GM10266 (cell line): Measurements from ENCODE around the gene XPNPEP2.

Experiments used
- DNase-seq: peaks from one replicate; pipeline ENCODE4 v3.0.0; 2012; ENCODE audit errors: extremely low spot score
- TF ChIP-seq, protein P1 (sequence below): IDR thresholded peaks from 2 replicates; pipeline ENCODE4 v1.5.1; 2012; ENCODE audit warnings: mild to moderate bottlenecking, low read depth; ENCODE audit not compliant: control insufficient read depth, insufficient read depth; ENCODE audit errors: missing control alignments

XPNPEP2 gene

DNA sequence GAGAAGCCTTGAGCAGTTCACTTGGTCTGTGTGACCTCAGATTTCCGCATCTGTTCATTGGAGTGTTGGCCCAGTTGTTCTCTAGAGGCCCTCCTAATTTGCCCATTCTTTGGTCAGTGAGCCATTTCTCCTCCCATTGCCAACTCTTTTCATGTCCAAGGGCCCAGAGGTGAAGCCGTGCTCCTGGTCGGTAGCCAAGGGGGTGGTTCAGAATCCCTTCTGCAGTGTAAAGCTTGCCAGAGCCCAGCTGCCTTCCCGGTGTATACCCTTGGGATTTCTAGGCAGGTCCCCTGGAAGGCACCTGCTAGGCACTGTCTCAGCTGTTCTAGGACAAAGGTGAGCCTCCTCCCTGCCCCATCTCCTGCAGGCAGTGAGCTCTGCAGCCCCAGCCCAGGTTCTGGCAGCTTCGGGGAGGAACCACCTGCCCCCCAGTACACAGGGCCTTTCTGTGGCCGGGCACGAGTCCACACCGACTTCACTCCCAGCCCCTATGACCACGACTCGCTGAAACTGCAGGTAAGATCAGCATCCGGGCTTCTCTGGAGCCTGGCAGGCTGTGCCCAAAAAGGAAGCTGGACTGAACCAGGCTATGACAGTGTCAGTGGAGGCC is 53.3 kb downstream of the XPNPEP2 start:
- TF ChIP-seq, protein P1, sequence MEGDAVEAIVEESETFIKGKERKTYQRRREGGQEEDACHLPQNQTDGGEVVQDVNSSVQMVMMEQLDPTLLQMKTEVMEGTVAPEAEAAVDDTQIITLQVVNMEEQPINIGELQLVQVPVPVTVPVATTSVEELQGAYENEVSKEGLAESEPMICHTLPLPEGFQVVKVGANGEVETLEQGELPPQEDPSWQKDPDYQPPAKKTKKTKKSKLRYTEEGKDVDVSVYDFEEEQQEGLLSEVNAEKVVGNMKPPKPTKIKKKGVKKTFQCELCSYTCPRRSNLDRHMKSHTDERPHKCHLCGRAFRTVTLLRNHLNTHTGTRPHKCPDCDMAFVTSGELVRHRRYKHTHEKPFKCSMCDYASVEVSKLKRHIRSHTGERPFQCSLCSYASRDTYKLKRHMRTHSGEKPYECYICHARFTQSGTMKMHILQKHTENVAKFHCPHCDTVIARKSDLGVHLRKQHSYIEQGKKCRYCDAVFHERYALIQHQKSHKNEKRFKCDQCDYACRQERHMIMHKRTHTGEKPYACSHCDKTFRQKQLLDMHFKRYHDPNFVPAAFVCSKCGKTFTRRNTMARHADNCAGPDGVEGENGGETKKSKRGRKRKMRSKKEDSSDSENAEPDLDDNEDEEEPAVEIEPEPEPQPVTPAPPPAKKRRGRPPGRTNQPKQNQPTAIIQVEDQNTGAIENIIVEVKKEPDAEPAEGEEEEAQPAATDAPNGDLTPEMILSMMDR = no peak

DNA sequence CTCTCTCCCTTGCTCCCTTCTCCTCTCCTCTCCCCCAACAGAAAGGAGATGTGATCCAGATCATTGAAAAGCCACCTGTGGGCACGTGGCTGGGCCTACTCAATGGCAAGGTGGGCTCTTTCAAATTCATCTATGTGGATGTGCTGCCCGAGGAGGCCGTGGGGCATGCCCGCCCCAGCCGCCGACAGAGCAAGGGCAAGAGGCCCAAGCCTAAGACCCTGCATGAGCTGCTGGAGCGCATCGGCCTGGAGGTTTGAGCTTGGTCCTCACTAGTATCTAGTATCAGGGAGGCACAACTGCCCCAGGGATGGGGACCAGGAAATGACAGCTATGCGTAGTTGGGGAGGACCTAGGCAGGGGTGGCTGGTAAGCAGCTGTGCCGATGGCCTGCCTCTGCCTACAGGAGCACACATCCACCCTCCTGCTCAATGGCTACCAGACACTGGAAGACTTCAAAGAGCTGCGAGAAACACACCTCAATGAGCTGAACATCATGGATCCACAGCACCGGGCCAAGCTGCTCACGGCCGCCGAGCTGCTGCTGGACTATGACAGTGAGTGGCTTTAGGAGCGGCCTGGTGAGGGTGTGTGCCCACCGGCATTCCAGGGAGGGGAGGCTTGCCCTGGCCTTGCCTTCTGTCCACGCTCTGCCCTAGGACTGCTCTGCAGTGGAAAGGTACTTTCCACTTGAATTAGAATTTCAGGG is 54.0 kb downstream of the XPNPEP2 start:
- TF ChIP-seq, protein P1 = no peak
- no peak for DNase-seq

More for the DNA sequence above, 53.3 kb downstream of the XPNPEP2 start:
- no peak for DNase-seq

DNA sequence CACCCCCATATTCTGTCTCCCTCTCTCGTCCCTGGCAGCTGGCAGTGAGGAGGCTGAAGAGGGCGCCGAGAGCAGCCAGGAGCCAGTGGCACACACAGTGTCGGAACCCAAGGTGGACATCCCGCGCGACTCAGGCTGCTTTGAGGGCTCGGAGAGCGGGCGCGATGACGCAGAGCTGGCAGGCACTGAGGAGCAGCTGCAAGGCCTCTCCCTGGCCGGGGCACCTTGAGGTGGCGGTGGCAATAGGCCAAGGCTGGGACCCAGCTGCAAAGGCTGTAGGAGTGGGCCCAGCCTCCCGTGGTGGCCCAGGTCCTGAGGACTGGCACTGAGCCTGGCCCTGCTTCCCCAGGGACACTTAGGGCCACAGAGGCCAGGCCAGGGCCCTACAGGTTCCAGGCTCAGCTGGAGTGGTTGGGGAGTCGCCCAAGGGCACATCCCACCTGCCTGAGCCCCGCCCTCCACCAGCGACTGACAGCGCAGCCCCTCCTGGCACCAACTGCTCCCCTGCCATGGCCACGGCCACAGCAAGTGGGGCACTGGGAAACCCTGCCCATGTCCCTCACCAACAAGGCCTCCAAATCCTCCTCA is 54.9 kb downstream of the XPNPEP2 start:
- no peak for DNase-seq
- TF ChIP-seq, protein P1 = no peak

DNA sequence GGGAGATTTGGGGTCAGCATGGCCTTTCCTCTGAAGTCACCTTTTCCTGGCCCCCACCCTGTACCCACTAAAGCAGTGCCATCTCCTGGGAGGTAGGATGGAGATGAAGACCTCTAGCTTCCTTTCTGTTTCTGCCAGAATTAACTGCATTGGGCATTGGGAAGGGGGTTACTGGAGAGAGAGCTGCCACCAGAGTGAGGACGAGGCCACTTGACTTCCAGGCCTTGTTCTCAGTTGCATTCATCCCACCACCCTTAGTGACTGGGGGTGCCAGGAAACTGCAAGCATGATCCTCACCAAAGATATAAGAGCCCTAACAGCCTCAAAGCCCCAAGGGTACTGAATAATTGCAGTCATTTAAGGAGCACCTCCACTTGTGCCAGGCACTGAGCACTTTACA is 56.8 kb downstream of the XPNPEP2 start:
- DNase-seq = no peak
- TF ChIP-seq, protein P1 = no peak

DNA sequence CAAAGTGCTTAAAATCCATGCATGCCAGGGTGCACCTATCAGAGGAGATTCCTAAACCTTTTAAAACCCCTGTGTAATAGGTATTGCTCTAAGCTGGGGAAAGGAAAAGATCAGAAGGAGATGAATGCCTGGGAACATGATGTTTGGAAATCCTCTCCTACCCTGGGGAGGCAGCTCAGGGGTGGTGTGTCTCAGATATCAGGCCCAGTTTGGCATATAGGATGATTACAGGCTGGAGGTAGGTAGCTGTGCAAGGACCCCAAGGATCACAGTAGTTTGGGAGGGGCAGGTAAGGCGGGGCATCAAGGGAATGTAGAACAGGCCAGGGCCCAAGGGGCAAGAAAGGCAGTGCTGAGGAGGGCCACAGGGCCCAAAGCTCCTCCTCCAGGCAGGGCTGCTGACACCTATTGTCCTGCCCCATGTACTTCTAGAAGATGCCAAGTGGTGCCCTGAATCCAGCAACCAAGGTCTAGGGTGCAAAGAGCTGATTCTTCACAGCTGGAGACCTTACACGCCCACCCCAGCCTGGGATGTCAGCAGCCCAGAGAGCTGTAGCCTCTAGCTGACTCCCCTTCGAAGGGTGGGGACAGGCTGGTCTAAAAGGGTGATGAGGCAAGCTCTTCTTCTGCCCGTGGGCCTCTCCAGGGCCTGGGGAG is 58.6 kb downstream of the XPNPEP2 start:
- no peak for DNase-seq

DNA sequence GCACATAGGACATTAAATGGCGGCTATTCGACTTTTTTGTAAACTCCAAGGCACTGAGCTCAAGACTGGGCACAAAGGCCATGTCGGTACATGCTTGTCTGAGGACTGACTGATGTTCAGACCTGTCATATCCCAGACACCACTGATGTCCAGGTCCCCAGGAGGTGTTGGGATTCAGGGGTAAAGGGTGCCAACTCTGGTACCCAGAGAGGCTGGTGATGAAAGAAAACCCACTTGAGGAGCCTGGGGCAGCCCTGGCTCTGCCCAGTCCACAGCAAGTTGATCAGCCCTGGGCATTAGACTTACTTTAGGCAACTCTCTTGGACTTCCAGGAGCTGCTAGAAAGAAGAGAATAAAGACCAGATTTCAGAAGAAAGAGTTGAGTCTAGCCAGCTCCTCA is 59.7 kb downstream of the XPNPEP2 start:
- TF ChIP-seq, protein P1 = no peak
- no peak for DNase-seq

More for the DNA sequence above, 58.6 kb downstream of the XPNPEP2 start:
- TF ChIP-seq, protein P1 = no peak
